ENCODE results near the gene CRYBB1. TPM values are rescaled to one million over a fixed set of nuclear protein-coding genes. Genes with fewer than 3 reads are reported as not detected.

CRYBB1 gene
- total and polyA plus RNA-seq, 5 donors, result 0.25 to 1.3 (median 0.91) TPM

DNA sequence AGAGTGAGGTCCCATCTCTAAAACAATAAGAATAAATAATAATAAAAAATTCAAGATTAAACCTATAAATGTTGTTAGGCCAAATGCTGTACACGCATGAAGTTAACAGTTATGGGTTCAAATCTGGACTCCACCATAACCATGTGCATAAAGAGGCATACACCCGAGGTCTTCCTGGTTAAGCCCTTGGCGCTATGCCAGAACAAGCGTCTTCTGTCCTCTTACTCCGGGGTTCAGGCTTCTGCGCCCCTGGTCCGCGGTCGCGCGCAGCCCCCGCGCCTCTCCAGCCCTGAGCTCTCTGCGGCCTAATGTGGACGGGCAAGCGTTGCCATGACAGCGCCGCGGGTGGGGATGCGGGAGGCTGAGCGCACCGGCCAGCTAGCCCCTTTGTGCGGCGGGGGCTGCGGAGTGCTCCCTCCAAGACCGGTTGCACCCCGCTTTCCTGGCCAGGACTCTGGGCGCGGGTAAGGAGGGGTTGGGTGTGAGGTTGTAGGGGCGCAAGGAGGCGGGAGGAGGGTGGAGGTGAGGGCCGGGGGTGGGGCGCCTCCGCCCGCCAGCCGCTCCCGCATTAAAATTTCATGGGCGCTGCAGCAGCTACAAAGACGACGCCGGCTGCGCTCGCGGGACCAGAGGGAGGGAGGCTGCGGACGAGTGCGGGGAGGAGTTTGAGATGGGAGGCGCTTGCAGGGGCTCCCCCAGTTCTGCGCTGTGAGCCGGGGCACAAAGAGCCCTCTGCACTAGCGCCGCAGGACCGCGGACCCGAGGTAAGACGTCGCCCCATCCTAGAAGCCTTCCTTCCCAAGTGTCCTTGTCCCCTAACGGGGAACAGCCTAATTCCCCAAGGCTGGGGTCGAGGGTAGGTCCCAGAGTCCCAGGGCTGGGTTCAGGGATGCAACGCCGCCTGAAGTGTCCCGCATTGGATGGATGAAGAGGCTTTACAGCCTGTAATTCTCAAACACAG lies 39.3 kb upstream of the CRYBB1 start, which contains the start of gene MIAT:
Gene MIAT, plus strand, starts transcription at position 698 of the 961 bp plus-strand sequence.
- Histone ChIP-seq H3K4me1 (ENCODE audit: control insufficient read depth, insufficient read depth, low read length) (no peaks in the 10 kb centered on the region), H3K27me3 (ENCODE audit: control insufficient read depth, insufficient read depth) (no peaks in the 10 kb centered on the region), H3K9me3 (ENCODE audit: control insufficient read depth, low read length) (no peaks in the 10 kb centered on the region), H3K4me3 (ENCODE audit: low read length) (peak within 1 kb of the TSS; percentile 26), H3K27ac (ENCODE audit: low read length) (no peak within 1 kb of the TSS)
- intact Hi-C loops (cut with DNase I), result no loop called here
- ATAC-seq (peak; percentile 50 to 53), DNase-seq (peak in 1 of 3 donors; percentile 30)
- whole genome bisulfite sequencing, result 2% methylated on average over 62 of the region's 62 CpGs

DNA sequence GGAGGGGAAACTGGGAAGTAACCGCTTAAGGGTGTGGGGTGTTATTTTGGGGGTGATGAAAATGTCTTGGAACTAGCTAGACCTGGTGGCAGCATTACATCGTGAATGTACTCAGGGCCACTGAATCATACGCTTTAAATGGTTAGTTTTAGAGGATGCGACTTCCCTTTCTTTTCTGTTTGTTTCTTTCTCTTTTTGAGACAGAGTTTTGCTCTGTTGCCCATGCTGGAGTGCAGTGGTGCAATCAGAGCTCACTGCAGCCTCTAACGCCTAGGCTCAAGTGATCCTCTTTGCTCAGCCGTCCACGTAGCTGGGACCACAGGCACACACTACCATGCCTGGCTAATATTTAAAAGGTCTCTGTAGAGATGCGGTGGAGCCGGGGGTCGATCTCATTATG lies 34.0 kb upstream of the CRYBB1 start:
- WGBS, result 82% methylated on average over 10 of the region's 10 CpGs
- Histone ChIP-seq H3K27me3 (ENCODE audit: control insufficient read depth, insufficient read depth) (no peaks in the 10 kb centered on the region), H3K9me3 (ENCODE audit: control insufficient read depth, low read length) (no peaks in the 10 kb centered on the region), H3K4me1 (ENCODE audit: control insufficient read depth, insufficient read depth, low read length) (no peaks in the 10 kb centered on the region), H3K4me3 (ENCODE audit: low read length) (no peak overlapping the region), H3K27ac (ENCODE audit: low read length) (no peak overlapping the region)
- DNase-seq (no peak), ATAC-seq (no peak)
- intact Hi-C loops (cut with DNase I), result no loop called here

DNA sequence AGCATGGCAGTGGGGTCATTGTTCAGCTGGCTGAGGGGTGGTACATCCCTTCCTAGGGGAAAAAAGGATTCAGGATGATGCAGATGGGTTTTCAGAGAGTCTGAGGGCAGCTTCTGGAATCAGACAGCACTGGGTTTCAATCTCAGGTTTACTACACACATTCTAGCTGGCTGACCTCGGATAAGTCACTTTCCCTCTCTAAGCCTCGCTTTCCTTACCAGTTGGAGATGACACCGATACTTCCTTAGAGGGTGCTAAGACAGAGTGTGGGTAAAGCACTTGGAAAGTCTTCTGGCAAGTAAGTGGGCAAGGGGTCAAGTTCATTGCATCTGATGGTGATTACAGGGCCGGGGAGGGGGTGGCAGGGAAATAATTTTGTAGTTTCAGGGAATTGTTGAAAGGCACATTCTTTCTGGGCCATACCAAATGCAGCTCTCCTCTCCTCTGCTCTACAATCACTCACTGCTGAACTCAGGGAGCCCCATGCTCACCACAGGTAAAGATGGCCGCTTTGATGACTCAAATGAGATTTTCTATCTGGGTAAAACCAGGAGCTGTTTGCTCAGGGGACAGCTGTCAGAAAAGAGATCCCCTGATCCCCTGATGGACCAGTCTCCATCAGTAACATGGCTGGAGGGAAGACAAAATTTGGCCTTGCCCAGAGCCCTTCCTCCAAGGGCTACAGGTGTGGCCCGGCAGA lies 33.0 kb upstream of the CRYBB1 start:
- no peaks in the 10 kb centered on the region for H3K4me1 ChIP-seq (ENCODE audit: control insufficient read depth, insufficient read depth, low read length)
- intact Hi-C loops (cut with DNase I), result no loop called here
- DNase-seq, result no peak
- H3K27ac ChIP-seq (ENCODE audit: low read length), result no peak overlapping the region
- H3K4me3 ChIP-seq (ENCODE audit: low read length), result no peak overlapping the region
- no peak for ATAC-seq
- 77% methylated on average over 6 of the region's 6 CpGs for WGBS
- no peaks in the 10 kb centered on the region for H3K9me3 ChIP-seq (ENCODE audit: control insufficient read depth, low read length)
- no peaks in the 10 kb centered on the region for H3K27me3 ChIP-seq (ENCODE audit: control insufficient read depth, insufficient read depth)

DNA sequence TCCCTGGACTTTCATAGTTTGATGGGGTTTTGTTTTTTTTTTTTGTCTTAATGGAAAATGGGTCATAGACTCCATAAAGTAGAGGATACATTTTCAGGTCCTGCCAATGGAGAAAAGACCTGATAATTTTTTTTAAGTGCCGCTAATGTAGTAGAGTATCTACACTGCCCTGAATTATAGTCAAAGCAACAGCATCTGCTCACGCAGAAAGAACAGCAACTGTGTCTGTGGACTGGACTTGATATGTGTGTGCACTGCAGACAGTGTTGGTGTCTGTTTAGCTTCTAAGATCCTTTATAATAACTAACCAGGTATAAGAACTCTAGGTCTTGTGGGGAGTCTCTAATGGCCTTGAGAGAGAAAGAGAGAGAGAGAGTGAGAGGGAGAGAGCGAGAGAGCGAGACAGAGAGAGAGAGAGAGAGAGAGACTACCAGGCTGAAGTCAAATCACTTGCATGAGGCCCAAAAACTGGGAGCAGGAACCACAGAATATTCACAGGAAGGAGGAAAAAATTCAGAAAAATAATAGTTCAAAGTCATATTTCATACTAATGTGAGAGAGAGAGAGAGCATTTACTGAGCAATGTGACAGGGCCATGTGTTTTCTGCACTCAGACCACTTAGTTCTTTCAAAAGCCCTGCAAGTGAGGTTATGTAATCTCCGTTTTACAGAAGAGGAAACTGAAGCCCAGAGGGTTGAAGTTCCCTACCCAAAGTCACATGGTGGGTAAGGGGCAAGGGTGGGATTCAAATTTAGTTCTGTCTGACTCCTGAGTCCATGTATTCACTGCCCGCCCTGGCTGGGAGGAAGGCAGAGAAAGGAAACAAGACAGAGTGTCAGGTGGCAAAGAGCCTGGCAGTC lies 30.9 kb upstream of the CRYBB1 start:
- Histone ChIP-seq H3K27ac (ENCODE audit: low read length) (no peak overlapping the region), H3K9me3 (ENCODE audit: control insufficient read depth, low read length) (no peaks in the 10 kb centered on the region), H3K4me3 (ENCODE audit: low read length) (no peak overlapping the region), H3K4me1 (ENCODE audit: control insufficient read depth, insufficient read depth, low read length) (peaks cover 3% of the 10 kb centered on the region), H3K27me3 (ENCODE audit: control insufficient read depth, insufficient read depth) (no peaks in the 10 kb centered on the region)
- DNase-seq, result no peak
- 71% methylated on average over 6 of the region's 6 CpGs for whole genome bisulfite sequencing
- ATAC-seq, result no peak
- intact Hi-C loops (cut with DNase I), result no loop called here

DNA sequence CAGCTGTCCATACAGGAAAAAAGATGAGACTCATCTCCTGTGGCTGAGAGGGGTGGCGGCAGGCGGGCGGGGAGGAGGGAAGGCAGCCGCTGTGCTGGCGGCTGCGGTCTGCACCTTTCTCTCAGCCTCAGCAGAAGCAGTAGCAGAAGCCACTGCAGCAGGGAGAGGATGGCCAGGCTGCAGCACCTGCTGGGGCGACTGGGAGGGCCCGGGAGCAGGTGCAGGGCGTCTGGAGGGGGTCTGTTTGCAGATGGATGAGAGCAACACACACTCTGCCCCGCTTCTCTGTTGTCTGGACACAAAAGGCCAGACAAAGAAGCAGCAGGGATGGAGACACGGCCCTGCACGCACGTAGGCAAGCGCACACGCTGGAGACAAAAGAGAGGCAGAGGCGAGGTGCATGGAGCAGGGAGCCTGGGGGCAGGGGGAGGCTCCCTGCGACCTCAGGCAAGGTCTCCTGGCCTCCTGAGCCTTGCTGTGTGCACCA lies 30.2 kb upstream of the CRYBB1 start:
- ATAC-seq, result no peak
- H3K9me3 ChIP-seq (ENCODE audit: control insufficient read depth, low read length), result no peaks in the 10 kb centered on the region
- intact Hi-C loops (cut with DNase I), result no loop called here
- peaks cover 3% of the 10 kb centered on the region for H3K4me1 ChIP-seq (ENCODE audit: control insufficient read depth, insufficient read depth, low read length)
- WGBS, result 21% methylated on average over 17 of the region's 17 CpGs
- H3K27me3 ChIP-seq (ENCODE audit: control insufficient read depth, insufficient read depth), result no peaks in the 10 kb centered on the region
- no peak overlapping the region for H3K4me3 ChIP-seq (ENCODE audit: low read length)
- H3K27ac ChIP-seq (ENCODE audit: low read length), result no peak overlapping the region
- DNase-seq, result no peak

DNA sequence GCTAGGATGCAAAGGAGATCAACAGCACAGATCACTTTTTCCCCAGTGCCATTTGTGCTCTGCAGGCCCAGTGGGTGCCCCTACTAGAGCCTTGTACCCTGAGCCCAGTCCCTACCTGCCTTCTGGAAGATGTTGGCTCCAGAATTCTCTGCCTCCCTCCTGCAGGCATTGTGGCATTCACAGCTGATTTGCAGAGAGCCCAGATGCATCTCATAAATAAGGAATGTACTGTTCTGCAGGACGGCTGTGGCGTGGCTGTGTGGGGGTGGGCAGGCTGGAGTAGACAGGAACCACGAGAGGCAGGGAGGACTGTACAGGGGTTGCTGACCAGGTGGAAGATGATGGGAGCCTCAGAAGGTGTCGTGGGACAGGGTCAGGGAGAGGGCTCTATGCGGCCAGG lies 28.3 kb upstream of the CRYBB1 start:
- Histone ChIP-seq H3K9me3 (ENCODE audit: control insufficient read depth, low read length) (no peaks in the 10 kb centered on the region), H3K4me3 (ENCODE audit: low read length) (no peak overlapping the region), H3K27ac (ENCODE audit: low read length) (no peak overlapping the region), H3K4me1 (ENCODE audit: control insufficient read depth, insufficient read depth, low read length) (peaks cover 3% of the 10 kb centered on the region), H3K27me3 (ENCODE audit: control insufficient read depth, insufficient read depth) (no peaks in the 10 kb centered on the region)
- intact Hi-C loops (cut with DNase I), result no loop called here
- DNase-seq, result no peak
- ATAC-seq, result no peak
- 44% methylated on average over 5 of the region's 5 CpGs for WGBS

DNA sequence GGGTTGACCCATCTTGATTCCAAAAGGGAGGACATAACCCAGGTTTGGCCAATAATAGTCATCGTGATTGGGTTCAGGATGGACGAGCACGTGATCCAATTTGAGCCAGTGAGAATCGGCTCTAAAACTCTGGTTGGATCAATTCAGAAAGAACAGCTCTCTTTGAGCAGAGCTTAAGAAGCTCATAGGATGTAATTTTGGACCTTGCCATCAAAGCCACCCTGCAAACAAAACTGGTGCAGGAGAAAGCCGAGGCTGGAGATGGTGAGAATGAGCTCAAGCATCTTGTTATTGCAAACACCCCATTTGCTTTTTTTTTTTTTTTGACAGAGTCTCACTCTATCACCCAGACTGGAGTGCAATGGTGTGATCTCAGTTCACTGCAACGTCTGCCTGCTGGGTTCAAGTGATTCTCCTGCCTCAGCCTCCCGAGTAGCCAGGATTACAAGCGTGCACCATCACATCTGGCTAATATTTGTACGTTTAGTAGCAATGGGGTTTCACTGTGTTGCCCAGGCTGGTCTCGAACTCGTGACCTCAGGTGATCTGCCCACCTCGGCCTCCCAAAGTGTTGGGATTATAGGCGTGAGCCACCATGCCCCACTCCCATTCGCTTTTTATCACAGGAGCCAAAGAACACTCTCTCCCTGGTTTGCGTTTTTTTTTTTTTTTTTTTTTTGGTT lies 25.7 kb upstream of the CRYBB1 start:
- Histone ChIP-seq H3K27me3 (ENCODE audit: control insufficient read depth, insufficient read depth) (no peaks in the 10 kb centered on the region), H3K4me1 (ENCODE audit: control insufficient read depth, insufficient read depth, low read length) (peaks cover 3% of the 10 kb centered on the region), H3K9me3 (ENCODE audit: control insufficient read depth, low read length) (no peaks in the 10 kb centered on the region), H3K27ac (ENCODE audit: low read length) (no peak overlapping the region), H3K4me3 (ENCODE audit: low read length) (no peak overlapping the region)
- intact Hi-C loops (cut with DNase I), result no loop called here
- whole genome bisulfite sequencing, result 80% methylated on average over 15 of the region's 15 CpGs
- ATAC-seq, result no peak
- no peak for DNase-seq

DNA sequence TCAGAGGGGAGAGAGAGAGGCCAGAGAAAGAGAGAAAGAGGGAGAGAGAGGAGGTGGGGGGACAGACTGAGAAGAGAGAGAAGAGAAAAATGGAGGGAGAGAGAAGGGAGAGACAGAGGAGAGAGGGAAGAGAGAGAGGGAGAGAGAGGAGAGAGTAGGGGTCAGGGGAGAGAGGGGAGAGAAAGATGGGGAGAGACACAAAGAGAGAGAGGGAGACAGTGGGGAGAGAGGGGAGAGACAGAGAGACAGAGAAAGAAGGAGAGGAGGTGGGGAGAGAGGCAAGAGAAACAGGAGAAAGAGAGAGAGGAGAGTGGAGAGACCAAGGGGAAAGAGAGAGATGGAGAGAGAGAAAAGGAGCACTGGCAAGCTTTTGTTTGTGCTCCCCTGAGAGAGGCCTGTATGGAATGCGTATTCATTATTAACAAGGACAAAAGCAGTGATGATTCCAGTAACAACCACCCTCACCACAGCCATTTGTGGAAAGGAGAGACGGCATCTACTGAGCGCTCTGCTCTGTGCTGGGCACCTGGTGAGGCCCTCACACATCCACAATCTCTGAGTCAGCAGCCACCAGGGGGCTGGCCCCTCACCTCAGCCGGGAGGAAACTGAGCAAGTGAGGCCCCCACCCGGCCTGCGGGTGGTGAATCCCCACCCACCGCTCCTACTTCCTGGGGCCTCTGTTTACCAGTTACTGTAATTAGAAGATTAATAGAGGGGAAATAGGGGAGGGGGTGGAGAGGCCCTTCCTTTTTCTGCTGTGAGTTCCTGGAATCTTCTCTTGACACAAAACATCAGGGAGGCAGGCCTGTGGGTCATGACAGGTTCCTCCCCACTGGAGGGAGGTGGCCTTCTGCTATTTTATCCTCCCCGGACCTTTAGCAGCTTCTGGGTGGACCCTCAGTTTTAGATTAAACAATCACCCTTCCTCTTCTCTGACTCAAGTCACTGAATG lies 24.9 kb upstream of the CRYBB1 start:
- Histone ChIP-seq H3K4me3 (ENCODE audit: low read length) (no peak overlapping the region), H3K27ac (ENCODE audit: low read length) (peak overlapping the region; percentile 63), H3K9me3 (ENCODE audit: control insufficient read depth, low read length) (no peaks in the 10 kb centered on the region), H3K4me1 (ENCODE audit: control insufficient read depth, insufficient read depth, low read length) (peaks cover 3% of the 10 kb centered on the region), H3K27me3 (ENCODE audit: control insufficient read depth, insufficient read depth) (no peaks in the 10 kb centered on the region)
- WGBS, result 27% methylated on average over 8 of the region's 8 CpGs
- DNase-seq (peak in 2 of 3 donors; percentile 63 to 79), ATAC-seq (peak; percentile 3 to 65)
- intact Hi-C loops (cut with DNase I), result no loop called here

DNA sequence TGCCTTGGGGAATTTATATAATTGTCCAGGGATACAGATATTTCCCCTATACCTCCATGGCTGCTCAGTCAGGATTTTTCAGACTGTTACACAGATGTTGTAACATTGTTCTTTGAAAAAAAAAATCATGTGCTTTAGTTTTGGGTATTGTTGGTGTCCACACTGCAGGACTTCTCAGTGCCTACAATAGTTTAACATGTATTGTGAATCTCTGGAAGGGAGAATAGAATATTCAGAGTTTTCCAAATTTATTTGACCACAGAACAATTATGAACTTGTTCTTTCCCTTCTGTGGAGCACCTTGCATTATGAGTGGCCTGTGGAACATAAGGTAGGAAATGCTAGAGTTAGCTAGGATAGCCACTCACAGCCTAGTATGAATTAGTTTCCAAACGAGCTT lies 18.5 kb upstream of the CRYBB1 start:
- Histone ChIP-seq H3K27ac (ENCODE audit: low read length) (no peak overlapping the region), H3K4me3 (ENCODE audit: low read length) (no peak overlapping the region), H3K4me1 (ENCODE audit: control insufficient read depth, insufficient read depth, low read length) (peaks cover 2% of the 10 kb centered on the region), H3K9me3 (ENCODE audit: control insufficient read depth, low read length) (no peaks in the 10 kb centered on the region), H3K27me3 (ENCODE audit: control insufficient read depth, insufficient read depth) (no peaks in the 10 kb centered on the region)
- 42% methylated on average over 1 of the region's 1 CpG for WGBS
- intact Hi-C loops (cut with DNase I), result no loop called here
- ATAC-seq, result no peak
- no peak for DNase-seq
